Measurements from ENCODE around the gene S1PR2.

Gene S1PR2

GRCh38 chr19:10270616-10271394 lies 39.7 kb upstream of the S1PR2 start, which contains the start of gene ICAM1:
Gene ICAM1 (plus strand): TSS chr19:10271120. CDS start chr19:10271160, 40 bp downstream.
- in situ Hi-C loops (cut with MboI; ENCODE audit: low sequenced_read_pairs, unreplicated experiment), result no loop called here
- peak; percentile 89 for DNase-seq (ENCODE audit: low spot score)
- no peak for TF ChIP-seq CTCF (IDR thresholded peaks at IDR 0.05; ENCODE audit: borderline replicate concordance, control extremely low read depth, extremely low read depth, insufficient read depth, missing control alignments)

GRCh38 chr19:10270180-10270615 lies 39.1 kb upstream of the S1PR2 start:
- no peak for TF ChIP-seq CTCF (IDR thresholded peaks at IDR 0.05; ENCODE audit: borderline replicate concordance, control extremely low read depth, extremely low read depth, insufficient read depth, missing control alignments)
- peak; percentile 84 for DNase-seq (ENCODE audit: low spot score)
- in situ Hi-C loops (cut with MboI; ENCODE audit: low sequenced_read_pairs, unreplicated experiment), result no loop called here

GRCh38 chr19:10269333-10270179 lies 38.4 kb upstream of the S1PR2 start:
- DNase-seq (ENCODE audit: low spot score), result peak; percentile 86
- TF ChIP-seq CTCF (IDR thresholded peaks at IDR 0.05; ENCODE audit: borderline replicate concordance, control extremely low read depth, extremely low read depth, insufficient read depth, missing control alignments), result peak; percentile 95
- in situ Hi-C loops (cut with MboI; ENCODE audit: low sequenced_read_pairs, unreplicated experiment), result loop anchor here (5.0 kb wide), 1 partner anchor 118 kb away; no protein-coding TSS in a partner anchor

GRCh38 chr19:10268071-10268470 lies 36.9 kb upstream of the S1PR2 start:
- in situ Hi-C loops (cut with MboI; ENCODE audit: low sequenced_read_pairs, unreplicated experiment), result loop anchor here (5.0 kb wide), 1 partner anchor 119 kb away; no protein-coding TSS in a partner anchor
- no peak for DNase-seq (ENCODE audit: low spot score)
- TF ChIP-seq CTCF (IDR thresholded peaks at IDR 0.05; ENCODE audit: borderline replicate concordance, control extremely low read depth, extremely low read depth, insufficient read depth, missing control alignments), result no peak

GRCh38 chr19:10266706-10267105 lies 35.6 kb upstream of the S1PR2 start:
- in situ Hi-C loops (cut with MboI; ENCODE audit: low sequenced_read_pairs, unreplicated experiment), result loop anchor here (5.0 kb wide), 1 partner anchor 121 kb away; no protein-coding TSS in a partner anchor
- TF ChIP-seq CTCF (IDR thresholded peaks at IDR 0.05; ENCODE audit: borderline replicate concordance, control extremely low read depth, extremely low read depth, insufficient read depth, missing control alignments), result no peak
- DNase-seq (ENCODE audit: low spot score), result no peak

GRCh38 chr19:10262771-10263170 lies 31.6 kb upstream of the S1PR2 start:
- no peak for DNase-seq (ENCODE audit: low spot score)
- in situ Hi-C loops (cut with MboI; ENCODE audit: low sequenced_read_pairs, unreplicated experiment), result no loop called here

More at GRCh38 chr19:10262771-10263170, 31.6 kb upstream of the S1PR2 start:
- no peak for TF ChIP-seq CTCF (IDR thresholded peaks at IDR 0.05; ENCODE audit: borderline replicate concordance, control extremely low read depth, extremely low read depth, insufficient read depth, missing control alignments)

Data from GM13976 (cell line).